ENCODE measurements around the gene COA3.

COA3 gene

GRCh38 chr17:42798383-42799380 is at the start of gene COA3, which contains the start of gene CNTD1:
Gene COA3 (minus strand): TSS chr17:42798704. CDS start chr17:42798681, 23 bp downstream.
Gene CNTD1 (plus strand): TSS chr17:42798861. CDS start chr17:42799068, 207 bp downstream.
- DNase-seq (ENCODE audit: low read depth) = peak; percentile 82

- DNase-seq (ENCODE audit: low read depth) = no peak
Measured at GRCh38 chr17:42848093-42848492, 49.6 kb upstream of the COA3 start.

- no peak for DNase-seq (ENCODE audit: low read depth)
Measured at GRCh38 chr17:42846594-42847280, 48.2 kb upstream of the COA3 start.

GRCh38 chr17:42845918-42846593 is 47.6 kb upstream of the COA3 start:
- DNase-seq (ENCODE audit: low read depth) = peak; percentile 52

GRCh38 chr17:42845556-42845917 is 47.0 kb upstream of the COA3 start:
- DNase-seq (ENCODE audit: low read depth) = no peak

GRCh38 chr17:42844761-42845555 is 46.5 kb upstream of the COA3 start:
- DNase-seq (ENCODE audit: low read depth) = no peak

- DNase-seq (ENCODE audit: low read depth) = no peak
Measured at GRCh38 chr17:42844271-42844670, 45.8 kb upstream of the COA3 start, which contains the start of gene AOC2. Gene AOC2 (plus strand): TSS chr17:42844580. CDS start chr17:42844627, 47 bp downstream.

GRCh38 chr17:42843358-42843934 is 44.9 kb upstream of the COA3 start:
- DNase-seq (ENCODE audit: low read depth) = no peak

- DNase-seq (ENCODE audit: low read depth) = no peak
Measured at GRCh38 chr17:42841975-42842685, 43.6 kb upstream of the COA3 start.

- no peak for DNase-seq (ENCODE audit: low read depth)
Measured at GRCh38 chr17:42835732-42836131, 37.2 kb upstream of the COA3 start.

- no peak for DNase-seq (ENCODE audit: low read depth)
Measured at GRCh38 chr17:42833767-42834422, 35.4 kb upstream of the COA3 start.

GRCh38 chr17:42832934-42833766 is 34.6 kb upstream of the COA3 start, which contains the start of gene PSME3:
Gene PSME3 (plus strand): TSS chr17:42833397. CDS start chr17:42833632, 235 bp downstream.
- peak; percentile 86 for DNase-seq (ENCODE audit: low read depth)

GRCh38 chr17:42832213-42832933 is 33.9 kb upstream of the COA3 start:
- DNase-seq (ENCODE audit: low read depth) = no peak

- no peak for DNase-seq (ENCODE audit: low read depth)
Measured at GRCh38 chr17:42830971-42831370, 32.5 kb upstream of the COA3 start.

- no peak for DNase-seq (ENCODE audit: low read depth)
Measured at GRCh38 chr17:42827472-42827871, 29.0 kb upstream of the COA3 start.

- no peak for DNase-seq (ENCODE audit: low read depth)
Measured at GRCh38 chr17:42821176-42821575, 22.7 kb upstream of the COA3 start.

GRCh38 chr17:42819939-42820535 is 21.5 kb upstream of the COA3 start:
- peak; percentile 64 for DNase-seq (ENCODE audit: low read depth)

- DNase-seq (ENCODE audit: low read depth) = no peak
Measured at GRCh38 chr17:42818379-42818778, 19.9 kb upstream of the COA3 start.

Measured in activated T-cell treated with anti-CD3 and anti-CD28 coated beads for 48 hours (primary cell).